H4 (cell line): ENCODE measurements around the gene TM9SF3. TPM values are rescaled to one million over a fixed set of nuclear protein-coding genes. Genes with fewer than 3 reads are reported as not detected.
A peak's percentile ranks its signal among the peaks of the same experiment; 100 is the strongest.

Experiments used
- DNase-seq: peaks from one replicate; pipeline ENCODE4 v3.0.0-alpha.2; 2015; ENCODE audit warnings: low spot score
- total RNA-seq: library from RNA; depleted of rRNA; stranded (reverse); fragments of >200 nt; shearing (Covaris generic); gene quantifications from 2 replicates; pipeline ENCODE4 v1.2.3, GENCODE V29; 2014; rRNA removed

TM9SF3 gene
- total RNA-seq, 1 experiment from 2014 or later = 72.4 TPM

- DNase-seq = peak; percentile 32
Observed at GRCh38 chr10:96470116-96470743, 116.6 kb downstream of the TM9SF3 start.

DNA sequence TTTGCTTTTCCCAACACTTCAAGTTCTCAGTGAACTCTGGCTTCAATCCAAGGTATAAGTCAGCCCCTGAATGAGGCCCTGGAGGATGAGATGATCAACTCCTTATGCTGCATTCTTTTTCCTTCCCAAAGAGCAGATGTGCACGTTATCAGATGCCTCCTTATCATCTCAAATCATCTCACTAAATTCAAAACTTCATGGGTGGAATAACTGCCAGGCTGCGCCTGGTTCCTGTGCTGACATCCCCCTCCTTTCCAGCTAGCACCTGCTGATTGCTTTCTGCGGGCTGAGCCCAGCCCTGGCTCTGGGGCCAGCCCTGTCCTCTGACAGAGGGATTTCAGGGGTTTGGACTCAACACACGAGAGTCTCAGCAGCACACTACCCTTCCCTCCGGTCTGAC, 118.0 kb downstream of the TM9SF3 start:
- no peak for DNase-seq

Other genes with a start within 250 kb of the TM9SF3 start
- gene OPALIN, start 228.0 kb downstream of the TM9SF3 start, total RNA-seq = not detected in 2 replicates
- 0.31 and 0.64 TPM in 2 replicates for gene TLL2, start 73.1 kb downstream of the TM9SF3 start, total RNA-seq
- gene PIK3AP1, start 133.5 kb upstream of the TM9SF3 start, total RNA-seq = 0.43 TPM in 1 of 2 replicates, not detected in the other
- gene LCOR, start 245.3 kb upstream of the TM9SF3 start, total RNA-seq = 4.7 and 6.4 TPM in 2 replicates